Measurements from ENCODE around the gene TRIM28. TPM values are rescaled to one million over a fixed set of nuclear protein-coding genes. Genes with fewer than 3 reads are reported as not detected.
"Not testable (repeated sequence)": the region's sequence is repeated elsewhere in the genome, so short reads cannot be mapped to it uniquely, and the experiment has no call there.

Gene TRIM28
- total RNA-seq, 2 experiments from 2014 or later: 475 to 483 TPM

- CTCF ChIA-PET: interaction anchor here (1.7 to 6.4 kb wide), 2 partner anchors 10 to 60 kb away, joined by 5 to 52 read pairs; no protein-coding TSS in a partner anchor
- DNase-seq: no peak
- intact Hi-C loops (cut with micrococcal nuclease): no loop called here
- Mint-ChIP-seq H3K9me3 (no peaks in the 10 kb centered on the region), H3K4me3 (no peak overlapping the region), H3K4me1 (ENCODE audit: low read depth) (peaks cover 24% of the 10 kb centered on the region), H3K27ac (no peak overlapping the region), H3K36me3 (ENCODE audit: low read depth) (peaks cover 11% of the 10 kb centered on the region), H3K27me3 (ENCODE audit: low read depth) (no peaks in the 10 kb centered on the region)
These were observed 22.2 kb upstream of the TRIM28 start for GRCh38 chr19:58521651-58522050.

DNA sequence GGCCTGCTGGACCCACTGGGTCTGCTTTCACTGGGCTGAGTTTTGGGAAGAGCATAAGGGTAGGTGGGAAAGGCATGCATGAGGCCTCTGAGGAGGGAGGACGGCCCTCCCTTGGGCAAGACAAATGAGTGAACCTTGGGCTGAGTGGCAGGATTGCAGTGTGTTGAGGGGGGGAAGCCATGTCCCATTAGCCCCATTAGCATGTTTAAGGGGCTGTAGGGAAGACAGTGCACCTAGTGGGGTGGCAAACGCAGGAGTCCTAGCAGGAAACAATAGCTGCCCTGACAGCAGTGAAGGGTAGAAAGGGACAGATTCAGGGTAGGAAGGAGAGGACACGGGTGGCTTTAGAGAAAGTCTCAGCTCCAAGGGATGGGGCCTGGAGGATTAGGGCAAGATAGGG, 21.2 kb upstream of the TRIM28 start:
- Mint-ChIP-seq H3K27ac (no peak overlapping the region), H3K9me3 (no peaks in the 10 kb centered on the region), H3K36me3 (ENCODE audit: low read depth) (peaks cover 6% of the 10 kb centered on the region), H3K4me3 (no peak overlapping the region), H3K27me3 (ENCODE audit: low read depth) (no peaks in the 10 kb centered on the region), H3K4me1 (ENCODE audit: low read depth) (peaks cover 22% of the 10 kb centered on the region)
- DNase-seq: no peak
- intact Hi-C loops (cut with micrococcal nuclease): no loop called here
- CTCF ChIA-PET: interaction anchor here (1.1 kb wide), 1 partner anchor 22 kb away, joined by 3 read pairs; no protein-coding TSS in a partner anchor

DNA sequence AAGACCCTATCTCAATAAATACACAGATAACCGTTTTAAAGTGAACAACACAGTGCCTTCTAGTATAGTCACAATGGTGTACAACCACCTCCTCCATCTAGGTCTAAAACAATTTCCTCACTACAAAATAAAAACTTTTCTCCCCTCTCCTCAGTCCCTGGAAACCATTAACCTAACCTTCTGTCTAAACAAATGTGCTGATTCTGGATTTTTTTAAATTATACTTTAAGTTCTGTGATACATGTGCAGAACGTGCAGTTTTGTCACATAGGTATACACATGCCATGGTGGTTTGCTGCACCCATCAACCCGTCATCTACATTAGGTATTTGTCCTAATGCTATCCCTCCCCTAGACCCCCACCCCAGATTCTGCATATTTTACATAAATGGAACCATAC, 14.5 kb upstream of the TRIM28 start:
- Mint-ChIP-seq H3K9me3 (no peaks in the 10 kb centered on the region), H3K36me3 (ENCODE audit: low read depth) (no peaks in the 10 kb centered on the region), H3K4me3 (no peak overlapping the region), H3K27ac (no peak overlapping the region), H3K27me3 (ENCODE audit: low read depth) (no peaks in the 10 kb centered on the region), H3K4me1 (ENCODE audit: low read depth) (no peaks in the 10 kb centered on the region)
- CTCF ChIA-PET: no interaction called here
- intact Hi-C loops (cut with micrococcal nuclease): no loop called here
- no peak for DNase-seq

- H3K27me3 Mint-ChIP-seq (ENCODE audit: low read depth): peaks cover 3% of the 10 kb centered on the region
These were observed 12.6 kb upstream of the TRIM28 start for GRCh38 chr19:58531034-58531840.

DNA sequence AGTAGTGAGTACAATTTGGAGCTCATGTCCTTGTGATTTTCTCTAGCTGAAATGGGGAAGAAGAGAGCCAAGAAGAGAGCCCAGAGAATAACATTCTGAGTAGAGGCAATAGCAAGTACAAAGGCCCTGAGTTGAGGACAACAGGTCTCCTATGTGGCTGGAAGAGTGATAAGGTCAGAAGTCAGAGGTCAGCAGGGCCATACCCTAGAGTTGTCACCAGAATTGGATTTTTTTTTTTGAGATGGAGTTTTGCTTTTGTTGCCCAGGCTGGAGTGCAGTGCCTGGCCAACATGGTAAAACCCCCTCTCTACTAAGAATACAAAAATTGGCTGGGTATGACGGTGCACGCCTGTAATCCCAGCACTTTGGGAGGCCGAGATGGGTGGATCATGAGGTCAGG, 8.0 kb upstream of the TRIM28 start:
- no peaks in the 10 kb centered on the region for H3K36me3 Mint-ChIP-seq (ENCODE audit: low read depth)
- intact Hi-C loops (cut with micrococcal nuclease): no loop called here
- peaks cover 5% of the 10 kb centered on the region for H3K4me1 Mint-ChIP-seq (ENCODE audit: low read depth)
- no peak overlapping the region for H3K4me3 Mint-ChIP-seq
- no peak overlapping the region for H3K27ac Mint-ChIP-seq
- no peak for DNase-seq
- no peaks in the 10 kb centered on the region for H3K9me3 Mint-ChIP-seq
- CTCF ChIA-PET: no interaction called here
- H3K27me3 Mint-ChIP-seq (ENCODE audit: low read depth): peaks cover 12% of the 10 kb centered on the region

More at GRCh38 chr19:58531034-58531840, 12.6 kb upstream of the TRIM28 start:
- DNase-seq: no peak
- Mint-ChIP-seq H3K27ac (no peak overlapping the region), H3K36me3 (ENCODE audit: low read depth) (no peaks in the 10 kb centered on the region), H3K9me3 (no peaks in the 10 kb centered on the region), H3K4me3 (no peak overlapping the region), H3K4me1 (ENCODE audit: low read depth) (no peaks in the 10 kb centered on the region)
- intact Hi-C loops (cut with micrococcal nuclease): no loop called here
- CTCF ChIA-PET: interaction anchor here (1.2 kb wide), 1 partner anchor 11 kb away, joined by 5 read pairs; no protein-coding TSS in a partner anchor

DNA sequence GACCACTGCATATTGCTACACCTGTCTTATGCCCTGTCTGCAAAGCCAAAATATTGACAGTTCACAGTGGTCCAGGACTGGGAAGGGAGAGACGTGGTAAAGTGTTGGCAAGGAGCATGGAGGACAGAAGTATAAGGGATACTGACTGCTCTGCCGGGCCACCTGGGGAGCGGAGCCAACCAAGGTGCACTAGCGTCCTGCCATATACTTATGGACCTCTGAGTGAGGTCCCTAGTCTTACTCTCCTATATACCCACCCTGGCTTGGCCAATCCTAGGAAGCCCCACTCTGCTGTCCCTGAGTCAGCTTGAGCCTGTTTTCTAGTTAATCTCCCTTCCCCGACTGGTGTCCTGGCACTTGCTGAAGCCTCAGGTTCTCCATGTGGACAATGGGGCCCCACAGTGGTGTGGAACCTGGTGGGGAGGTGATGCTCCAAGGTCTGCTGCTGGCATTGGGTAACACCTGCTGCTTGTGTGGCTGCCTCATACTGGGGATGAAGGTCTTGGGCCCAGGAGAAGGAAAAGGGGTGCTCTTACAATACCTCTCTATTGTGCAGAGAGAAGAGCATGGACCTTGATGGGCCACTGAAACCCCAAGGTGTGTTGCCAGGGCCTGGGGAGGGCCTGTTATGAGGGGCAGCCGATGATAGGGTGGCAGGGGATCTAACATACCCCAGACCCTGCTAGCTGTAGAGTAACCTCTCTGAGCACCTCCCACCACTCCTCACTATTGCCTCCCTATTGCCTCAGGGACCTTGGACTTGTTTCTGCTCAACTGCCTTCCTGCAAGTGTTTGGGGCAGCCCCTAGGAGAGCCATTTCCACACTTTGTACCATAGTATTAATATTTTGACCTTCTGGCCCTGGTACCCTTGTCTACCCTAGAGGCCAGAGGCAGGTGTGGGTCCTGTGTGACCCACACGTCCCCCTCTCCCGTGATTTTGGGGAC, 6.7 kb upstream of the TRIM28 start:
- CTCF ChIA-PET: interaction anchor here (1.4 kb wide), 1 partner anchor 17 kb away, joined by 4 read pairs; the partner anchor contains the start of gene ZBTB45
- Mint-ChIP-seq H3K27ac (no peak overlapping the region), H3K36me3 (ENCODE audit: low read depth) (no peaks in the 10 kb centered on the region), H3K4me1 (ENCODE audit: low read depth) (peaks cover 5% of the 10 kb centered on the region), H3K4me3 (peak overlapping the region; percentile 21), H3K9me3 (no peaks in the 10 kb centered on the region), H3K27me3 (ENCODE audit: low read depth) (peaks cover 12% of the 10 kb centered on the region)
- intact Hi-C loops (cut with micrococcal nuclease): no loop called here
- DNase-seq: no peak

GRCh38 chr19:58538257-58539168, 5.4 kb upstream of the TRIM28 start:
- Mint-ChIP-seq H3K27ac (no peak overlapping the region), H3K36me3 (ENCODE audit: low read depth) (no peaks in the 10 kb centered on the region), H3K9me3 (no peaks in the 10 kb centered on the region), H3K27me3 (ENCODE audit: low read depth) (peaks cover 17% of the 10 kb centered on the region), H3K4me1 (ENCODE audit: low read depth) (peaks cover 7% of the 10 kb centered on the region), H3K4me3 (peak overlapping the region; percentile 70)
- intact Hi-C loops (cut with micrococcal nuclease): no loop called here
- peak; percentile 71 for DNase-seq
- CTCF ChIA-PET: interaction anchor here (0.6 to 1.4 kb wide), 2 partner anchors 19 to 43 kb away, joined by 3 to 4 read pairs; partner anchors contain the start of gene ZBTB45

GRCh38 chr19:58539169-58539559, 4.7 kb upstream of the TRIM28 start:
- H3K27ac Mint-ChIP-seq, DNase-seq, CTCF ChIA-PET: not testable (repeated sequence)

GRCh38 chr19:58542641-58543372, 1.1 kb upstream of the TRIM28 start:
- H3K9me3 Mint-ChIP-seq; intact Hi-C loops (cut with micrococcal nuclease); H3K27ac Mint-ChIP-seq; DNase-seq: not testable (repeated sequence)
- H3K27me3 Mint-ChIP-seq (ENCODE audit: low read depth): peaks cover 18% of the 10 kb centered on the region
- H3K4me3 Mint-ChIP-seq: peak overlapping the region; percentile 1
- peaks cover 31% of the 10 kb centered on the region for H3K4me1 Mint-ChIP-seq (ENCODE audit: low read depth)
- CTCF ChIA-PET: interaction anchor here (6.8 kb wide), 1 partner anchor 23 kb away, joined by 34 read pairs; the partner anchor contains the start of gene ZBTB45
- peaks cover 31% of the 10 kb centered on the region for H3K36me3 Mint-ChIP-seq (ENCODE audit: low read depth)

More at GRCh38 chr19:58539169-58539559, 4.7 kb upstream of the TRIM28 start:
- H3K36me3 Mint-ChIP-seq (ENCODE audit: low read depth); H3K9me3 Mint-ChIP-seq; intact Hi-C loops (cut with micrococcal nuclease): not testable (repeated sequence)
- peaks cover 21% of the 10 kb centered on the region for H3K27me3 Mint-ChIP-seq (ENCODE audit: low read depth)
- H3K4me3 Mint-ChIP-seq: peak overlapping the region; percentile 12
- peaks cover 11% of the 10 kb centered on the region for H3K4me1 Mint-ChIP-seq (ENCODE audit: low read depth)

- Mint-ChIP-seq H3K4me3 (peak overlapping the region; percentile 97), H3K4me1 (ENCODE audit: low read depth) (peaks cover 30% of the 10 kb centered on the region), H3K36me3 (ENCODE audit: low read depth) (peaks cover 42% of the 10 kb centered on the region), H3K27me3 (ENCODE audit: low read depth) (peaks cover 9% of the 10 kb centered on the region), H3K27ac (peak overlapping the region; percentile 89), H3K9me3 (no peaks in the 10 kb centered on the region)
- intact Hi-C loops (cut with micrococcal nuclease): loop anchor here (1.0 kb wide), 7 partner anchors 11 to 239 kb away; partner anchors contain the start of genes CHMP2A, ERVK3-1, MZF1 and ZBTB45
- peak; percentile 68 for DNase-seq
- CTCF ChIA-PET: interaction anchor here (1.0 to 6.8 kb wide), 4 partner anchors 9 to 31 kb away, joined by 3 to 34 read pairs (median 4); partner anchors contain the start of gene ZBTB45
These were observed 874 bp downstream of the TRIM28 start for GRCh38 chr19:58544591-58545285.

Measured in activated naive CD4-positive, alpha-beta T cell treated with anti-CD3 and anti-CD28 coated beads for 36 hours (primary cell).